ENCODE data around the gene CAP2.

CAP2 gene

GRCh38 chr6:17442196-17442595 is 48.8 kb downstream of the CAP2 start:
- DNase-seq: no peak

GRCh38 chr6:17446713-17447112 is 53.3 kb downstream of the CAP2 start:
- no peak for DNase-seq

- DNase-seq: no peak
Measured at GRCh38 chr6:17448165-17448564, 54.8 kb downstream of the CAP2 start.

GRCh38 chr6:17450397-17450796 is 57.0 kb downstream of the CAP2 start:
- DNase-seq: no peak

GRCh38 chr6:17450832-17451231 is 57.4 kb downstream of the CAP2 start:
- DNase-seq: no peak

GRCh38 chr6:17452096-17452495 is 58.7 kb downstream of the CAP2 start:
- DNase-seq: no peak

GRCh38 chr6:17454316-17455005 is 61.1 kb downstream of the CAP2 start:
- DNase-seq: no peak

- DNase-seq: no peak
Measured at GRCh38 chr6:17455919-17456318, 62.5 kb downstream of the CAP2 start.

- DNase-seq: no peak
Measured at GRCh38 chr6:17456711-17457110, 63.3 kb downstream of the CAP2 start.

- DNase-seq: no peak
Measured at GRCh38 chr6:17457405-17457804, 64.0 kb downstream of the CAP2 start.

- no peak for DNase-seq
Measured at GRCh38 chr6:17457956-17458355, 64.6 kb downstream of the CAP2 start.

GRCh38 chr6:17458966-17459365 is 65.6 kb downstream of the CAP2 start:
- no peak for DNase-seq

- no peak for DNase-seq
Measured at GRCh38 chr6:17460862-17461261, 67.5 kb downstream of the CAP2 start.

GRCh38 chr6:17466147-17466546 is 72.8 kb downstream of the CAP2 start:
- DNase-seq: no peak

- DNase-seq: no peak
Measured at GRCh38 chr6:17466707-17467106, 73.3 kb downstream of the CAP2 start.

- DNase-seq: no peak
Measured at GRCh38 chr6:17469006-17469832, 75.8 kb downstream of the CAP2 start.

- no peak for DNase-seq
Measured at GRCh38 chr6:17470202-17470937, 77.0 kb downstream of the CAP2 start.

- no peak for DNase-seq
Measured at GRCh38 chr6:17470938-17471327, 77.5 kb downstream of the CAP2 start.

GRCh38 chr6:17472653-17473183 is 79.3 kb downstream of the CAP2 start:
- no peak for DNase-seq

- DNase-seq: no peak
Measured at GRCh38 chr6:17473554-17473953, 80.2 kb downstream of the CAP2 start.

GRCh38 chr6:17474289-17474688 is 80.9 kb downstream of the CAP2 start:
- no peak for DNase-seq

GRCh38 chr6:17475606-17476244 is 82.3 kb downstream of the CAP2 start:
- no peak for DNase-seq

GRCh38 chr6:17476511-17476910 is 83.1 kb downstream of the CAP2 start:
- no peak for DNase-seq

All from NCI-H510A treated with DMSO at 0.1 percent for 48 hours (cell line).